Suprapubic skin (tissue), 4 donors: ENCODE results near the gene SORCS1. TPM values are rescaled to one million over a fixed set of nuclear protein-coding genes. Genes with fewer than 3 reads are reported as not detected.

Experiments used
- DNase-seq, 2 donors: peaks; one replicate each; pipeline ENCODE4 v3.0.0-alpha.2; 2019; ENCODE audit warnings: low spot score in 2 of 2
- H3K27ac ChIP-seq: fragments of 200-600 bp; sonication (generic); one replicate; pipeline ENCODE4 v1.5.1; 2019
- H3K27me3 ChIP-seq: fragments of 200-600 bp; sonication (generic); one replicate; pipeline ENCODE4 v1.5.1; 2019
- H3K36me3 ChIP-seq: fragments of 200-600 bp; sonication (generic); one replicate; pipeline ENCODE4 v1.5.1; 2019
- H3K4me1 ChIP-seq: fragments of 200-600 bp; sonication (generic); one replicate; pipeline ENCODE4 v1.5.1; 2019
- H3K4me3 ChIP-seq: fragments of 200-600 bp; sonication (generic); one replicate; pipeline ENCODE4 v1.5.1; 2019; ENCODE audit warnings: mild to moderate bottlenecking
- H3K9me3 ChIP-seq: fragments of 200-600 bp; sonication (generic); one replicate; pipeline ENCODE4 v1.5.1; 2019
- CTCF ChIP-seq, 2 donors: fragments of 200-600 bp in 1 of 2; fragments of 450-650 bp in 1 of 2; sonication (generic) in 1 of 2; IDR thresholded peaks; one replicate each; pipeline ENCODE4 v1.5.1; 2016 to 2019; ENCODE audit warnings: antibody characterized with exemption in 2 of 2, mild to moderate bottlenecking in 1 of 2, moderate library complexity in 1 of 2
- EP300 ChIP-seq: sonication (generic); formaldehyde crosslinking; IDR thresholded peaks from one replicate; pipeline ENCODE4 v1.6.1; 2017; ENCODE audit warnings: antibody characterized with exemption
- POLR2A ChIP-seq, 2 donors: fragments of 450-650 bp; IDR thresholded peaks; one replicate each; pipeline ENCODE4 v1.6.1; 2017; ENCODE audit warnings: antibody characterized with exemption in 2 of 2, mild to moderate bottlenecking in 2 of 2, moderate library complexity in 2 of 2
- POLR2AphosphoS5 ChIP-seq, 3 donors: sonication (generic); formaldehyde crosslinking; IDR thresholded peaks; one replicate each; pipeline ENCODE4 v1.6.1; 2017; ENCODE audit warnings: antibody characterized with exemption in 3 of 3
- WGBS: methylation state at CpG from one replicate; pipeline ENCODE4 v1.1.5; 2018; 5-methylcytosine and 5-hydroxymethylcytosine counted together
- total RNA-seq, 4 donors: library from RNA; depleted of rRNA; stranded (reverse); fragments of >200 nt; gene quantifications; one replicate each; pipeline ENCODE4 v1.1.0, GENCODE V29; 2016

The SORCS1 gene
- total RNA-seq, 4 donors from 2014 or later: 1.3 to 6.0 (median 3.4) TPM

GRCh38 chr10:106727170-106727569 lies 437.3 kb downstream of the SORCS1 start:
- Histone ChIP-seq H3K27me3 (no peaks in the 10 kb centered on the region), H3K36me3 (no peaks in the 10 kb centered on the region), H3K27ac (no peak overlapping the region), H3K4me3 (no peak overlapping the region), H3K4me1 (no peaks in the 10 kb centered on the region), H3K9me3 (no peaks in the 10 kb centered on the region)
- no peak for DNase-seq
- 89% methylated on average over 1 of the region's 1 CpG for WGBS
- TF ChIP-seq EP300: no peak
- no peak for TF ChIP-seq CTCF (IDR thresholded peaks at IDR 0.05)
- TF ChIP-seq POLR2A (IDR thresholded peaks at IDR 0.05): no peak
- TF ChIP-seq POLR2AphosphoS5 (IDR thresholded peaks at IDR 0.05): no peak

GRCh38 chr10:106722524-106722923 lies 442.0 kb downstream of the SORCS1 start:
- Histone ChIP-seq H3K36me3 (no peaks in the 10 kb centered on the region), H3K27me3 (no peaks in the 10 kb centered on the region), H3K9me3 (no peaks in the 10 kb centered on the region), H3K27ac (no peak overlapping the region), H3K4me1 (no peaks in the 10 kb centered on the region), H3K4me3 (no peak overlapping the region)
- 88% methylated on average over 2 of the region's 2 CpGs for WGBS
- no peak for DNase-seq
- TF ChIP-seq EP300 (no peak), POLR2A (IDR thresholded peaks at IDR 0.05) (no peak), CTCF (IDR thresholded peaks at IDR 0.05) (no peak), POLR2AphosphoS5 (IDR thresholded peaks at IDR 0.05) (no peak)

GRCh38 chr10:106720683-106721082 lies 443.8 kb downstream of the SORCS1 start:
- 68% methylated on average over 2 of the region's 2 CpGs for WGBS
- Histone ChIP-seq H3K9me3 (no peaks in the 10 kb centered on the region), H3K27me3 (no peaks in the 10 kb centered on the region), H3K36me3 (no peaks in the 10 kb centered on the region), H3K4me1 (no peaks in the 10 kb centered on the region), H3K27ac (no peak overlapping the region), H3K4me3 (no peak overlapping the region)
- no peak for DNase-seq
- TF ChIP-seq POLR2AphosphoS5 (IDR thresholded peaks at IDR 0.05): no peak

- no peak for TF ChIP-seq POLR2A (IDR thresholded peaks at IDR 0.05)
- no peak for TF ChIP-seq CTCF (IDR thresholded peaks at IDR 0.05)
- TF ChIP-seq POLR2AphosphoS5 (IDR thresholded peaks at IDR 0.05): no peak
- no peak for TF ChIP-seq EP300
- DNase-seq: no peak
- WGBS: 12% methylated on average over 1 of the region's 1 CpG
- no peaks in the 10 kb centered on the region for H3K4me1 ChIP-seq
- no peak overlapping the region for H3K27ac ChIP-seq
- no peaks in the 10 kb centered on the region for H3K36me3 ChIP-seq
- H3K4me3 ChIP-seq: no peak overlapping the region
- no peaks in the 10 kb centered on the region for H3K9me3 ChIP-seq
- no peaks in the 10 kb centered on the region for H3K27me3 ChIP-seq
Measured at GRCh38 chr10:106716381-106716780, 448.1 kb downstream of the SORCS1 start.

- Histone ChIP-seq H3K36me3 (no peaks in the 10 kb centered on the region), H3K27ac (no peak overlapping the region), H3K9me3 (no peaks in the 10 kb centered on the region), H3K27me3 (no peaks in the 10 kb centered on the region), H3K4me1 (no peaks in the 10 kb centered on the region), H3K4me3 (no peak overlapping the region)
- 78% methylated on average over 6 of the region's 6 CpGs for WGBS
- no peak for TF ChIP-seq EP300
- TF ChIP-seq CTCF (IDR thresholded peaks at IDR 0.05): no peak
- no peak for TF ChIP-seq POLR2AphosphoS5 (IDR thresholded peaks at IDR 0.05)
- no peak for TF ChIP-seq POLR2A (IDR thresholded peaks at IDR 0.05)
- no peak for DNase-seq
Measured at GRCh38 chr10:106714734-106715555, 449.6 kb downstream of the SORCS1 start.
